Activated T-helper 1 cell treated with Interleukin-2 at 50 U/mL for 16 hours (primary cell): Measurements from ENCODE around the gene ATG9B.

Source experiments
- DNase-seq: peaks from one replicate; pipeline ENCODE4 v3.0.0-alpha.2; 2020; ENCODE audit warnings: low read depth

The ATG9B gene

GRCh38 chr7:151024435-151025056, at the start of gene ATG9B:
ATG9B (minus strand) TSS chr7:151024494; CDS start chr7:151024423, 71 bp downstream.
- no peak for DNase-seq

- no peak for DNase-seq
Observed at GRCh38 chr7:151073990-151074389, 49.7 kb upstream of the ATG9B start.

GRCh38 chr7:151071032-151071866, 47.0 kb upstream of the ATG9B start:
- no peak for DNase-seq

- no peak for DNase-seq
Observed at GRCh38 chr7:151070574-151070960, 46.3 kb upstream of the ATG9B start.

GRCh38 chr7:151069841-151070573, 45.7 kb upstream of the ATG9B start:
- DNase-seq = no peak

- DNase-seq = no peak
Observed at GRCh38 chr7:151068069-151068773, 43.9 kb upstream of the ATG9B start.

GRCh38 chr7:151066273-151066974, 42.1 kb upstream of the ATG9B start:
- DNase-seq = no peak

GRCh38 chr7:151065516-151065915, 41.2 kb upstream of the ATG9B start:
- no peak for DNase-seq

- no peak for DNase-seq
Observed at GRCh38 chr7:151064993-151065392, 40.7 kb upstream of the ATG9B start.

GRCh38 chr7:151064454-151064853, 40.2 kb upstream of the ATG9B start:
- DNase-seq = no peak

- no peak for DNase-seq
Observed at GRCh38 chr7:151063212-151063561, 38.9 kb upstream of the ATG9B start.

GRCh38 chr7:151062399-151063211, 38.3 kb upstream of the ATG9B start:
- no peak for DNase-seq

- DNase-seq = no peak
Observed at GRCh38 chr7:151062111-151062398, 37.8 kb upstream of the ATG9B start.

GRCh38 chr7:151061213-151062110, 37.2 kb upstream of the ATG9B start:
- DNase-seq = no peak

GRCh38 chr7:151060416-151061212, 36.3 kb upstream of the ATG9B start:
- DNase-seq = no peak

- DNase-seq = no peak
Observed at GRCh38 chr7:151060113-151060415, 35.8 kb upstream of the ATG9B start.

GRCh38 chr7:151059367-151060112, 35.2 kb upstream of the ATG9B start, which contains the start of gene SLC4A2:
SLC4A2 (plus strand) TSS chr7:151059589; CDS start chr7:151061988, 2,399 bp downstream.
- peak; percentile 63 for DNase-seq

- no peak for DNase-seq
Observed at GRCh38 chr7:151058781-151059366, 34.6 kb upstream of the ATG9B start.
